Activated CD8-positive, alpha-beta memory T cell treated with anti-CD3 and anti-CD28 coated beads, Interleukin-2, amount 50 U/mL, for 24 hours (primary cell): ENCODE results near the gene SELPLG.
"Not testable (repeated sequence)": the region's sequence is repeated elsewhere in the genome, so short reads cannot be mapped to it uniquely, and the experiment has no call there.

ENCODE experiments used
- DNase-seq: peaks from one replicate; pipeline ENCODE4 v3.0.0-alpha.2; 2020; ENCODE audit errors: extremely low read depth

Gene SELPLG

GRCh38 chr12:108655812-108656175 is 22.1 kb upstream of the SELPLG start:
- DNase-seq, result not testable (repeated sequence)

GRCh38 chr12:108654622-108655021 is 20.9 kb upstream of the SELPLG start:
- DNase-seq, result not testable (repeated sequence)

GRCh38 chr12:108653922-108654321 is 20.2 kb upstream of the SELPLG start:
- no peak for DNase-seq

- no peak for DNase-seq
Measured at GRCh38 chr12:108653082-108653516, 19.4 kb upstream of the SELPLG start.

- DNase-seq, result no peak
Measured at GRCh38 chr12:108650083-108650482, 16.4 kb upstream of the SELPLG start.

- no peak for DNase-seq
Measured at GRCh38 chr12:108649669-108650068, 16.0 kb upstream of the SELPLG start.

GRCh38 chr12:108649126-108649525 is 15.4 kb upstream of the SELPLG start:
- no peak for DNase-seq

- DNase-seq, result no peak
Measured at GRCh38 chr12:108648371-108648770, 14.7 kb upstream of the SELPLG start.

GRCh38 chr12:108647585-108648287 is 14.0 kb upstream of the SELPLG start:
- no peak for DNase-seq

- DNase-seq, result no peak
Measured at GRCh38 chr12:108646600-108647579, 13.2 kb upstream of the SELPLG start.

GRCh38 chr12:108645686-108646599 is 12.2 kb upstream of the SELPLG start:
- DNase-seq, result no peak

GRCh38 chr12:108644811-108645120 is 11.1 kb upstream of the SELPLG start:
- no peak for DNase-seq

GRCh38 chr12:108643941-108644810 is 10.5 kb upstream of the SELPLG start:
- no peak for DNase-seq

GRCh38 chr12:108642899-108643654 is 9.4 kb upstream of the SELPLG start:
- DNase-seq, result no peak

GRCh38 chr12:108642269-108642870 is 8.7 kb upstream of the SELPLG start:
- DNase-seq, result no peak

- DNase-seq, result no peak
Measured at GRCh38 chr12:108641446-108642268, 8.0 kb upstream of the SELPLG start.

- DNase-seq, result no peak
Measured at GRCh38 chr12:108640802-108641445, 7.2 kb upstream of the SELPLG start.
